ENCODE measurements around the gene PABPN1L. TPM values are rescaled to one million over a fixed set of nuclear protein-coding genes. Genes with fewer than 3 reads are reported as not detected.

PABPN1L gene
- total and polyA plus RNA-seq, 10 of the 15 experiments (the other 5 are each of a cell fraction or from before 2014, with no cell fraction given) = not detected

DNA sequence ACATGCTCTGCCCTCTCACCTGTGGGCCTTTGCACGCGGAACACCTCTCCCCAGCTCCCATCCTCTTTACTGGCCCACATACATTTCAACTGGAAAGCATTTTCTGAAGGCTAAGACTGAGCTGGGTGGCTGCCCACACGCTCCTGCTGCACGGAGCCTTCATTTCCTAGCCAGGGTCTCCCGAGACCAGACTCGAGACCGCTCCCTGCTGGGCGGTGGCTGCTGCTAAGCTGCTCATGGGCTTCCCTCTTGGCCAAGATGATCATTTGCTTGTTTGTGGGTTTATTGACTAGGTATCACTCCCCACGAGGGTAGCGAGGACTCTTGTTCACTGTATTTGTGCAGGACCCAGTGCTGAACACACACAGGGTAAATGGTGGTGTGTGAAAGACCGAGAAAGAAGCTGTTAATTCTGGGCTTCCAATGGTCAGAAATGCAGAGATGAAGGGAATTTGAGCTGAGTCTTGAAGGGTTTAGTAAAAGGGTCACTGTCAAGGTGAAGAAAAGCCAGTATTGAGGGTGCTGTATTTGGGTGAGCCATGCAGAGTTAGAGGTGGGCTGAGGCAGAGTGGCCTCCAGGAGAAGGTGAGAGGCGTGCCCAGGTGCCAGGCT lies 8.6 kb downstream of the PABPN1L start (continued):
- no peak for TF ChIP-seq CHD2 (IDR thresholded peaks at IDR 0.05; ENCODE audit: borderline replicate concordance, low read depth, low read length)
- no peak for TF ChIP-seq USF1 (IDR thresholded peaks at IDR 0.05; ENCODE audit: borderline replicate concordance, extremely low read length, insufficient read depth, low read depth, low read length)
- peak; percentile 61 for TF ChIP-seq RAD21 (IDR thresholded peaks at IDR 0.05; ENCODE audit: insufficient read depth, low read depth, low read length)
- no peak for TF ChIP-seq NR2F1 (conservative IDR thresholded peaks at IDR 0.05)
- no peak for TF ChIP-seq CBX5 (IDR thresholded peaks at IDR 0.05; ENCODE audit: low read depth)

DNA sequence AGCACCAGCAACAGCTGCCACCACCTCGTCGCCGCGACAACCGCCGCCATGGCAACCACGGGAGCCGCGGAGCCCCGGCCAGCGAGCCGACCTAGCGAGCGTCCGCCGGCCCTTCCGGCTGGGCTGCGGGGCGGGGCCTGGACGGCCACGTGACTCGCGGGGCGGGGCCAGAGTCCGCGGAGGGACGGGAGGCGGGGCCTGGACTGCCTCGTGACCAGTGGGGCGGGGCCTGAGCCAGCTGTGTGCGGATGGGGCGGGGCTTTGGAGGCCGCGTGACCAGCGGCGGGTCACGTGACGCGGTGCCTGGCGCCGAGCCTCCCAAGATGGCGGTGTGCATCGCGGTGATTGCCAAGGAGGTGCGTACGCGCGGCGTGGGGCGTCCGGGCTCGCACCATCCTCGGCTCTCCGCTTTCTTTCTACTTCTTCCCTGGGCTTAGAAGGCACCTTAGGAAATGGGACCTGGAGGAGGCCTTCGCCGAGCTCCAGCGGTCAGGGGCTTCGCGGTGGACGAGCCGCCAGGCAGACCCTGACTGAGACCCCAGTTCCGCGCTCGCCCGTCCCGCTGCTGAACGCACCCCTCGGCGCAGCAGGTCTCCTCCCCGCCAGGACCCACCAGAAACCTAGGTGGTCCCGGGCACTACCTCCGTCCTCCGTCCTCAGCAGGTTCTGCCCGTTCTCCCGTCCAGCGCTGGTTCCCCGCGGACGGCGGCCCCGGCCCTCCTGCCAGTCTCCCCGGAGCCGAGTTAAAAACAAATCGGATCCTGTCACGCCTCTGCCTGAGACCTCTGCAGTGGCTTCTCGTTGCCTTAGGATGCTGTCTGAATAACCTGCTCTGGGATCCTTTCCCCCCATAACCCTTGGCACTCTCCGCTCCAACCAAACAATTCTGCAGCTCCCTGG lies 9.4 kb downstream of the PABPN1L start, which contains the start of the genes GALNS and TRAPPC2L:
Gene GALNS (minus strand): TSS at position 120 of the 900 bp plus-strand sequence. CDS start 70 bp downstream, at position 50.
Gene TRAPPC2L (plus strand): TSS at position 300 of the 900 bp plus-strand sequence. CDS start 24 bp downstream, at position 324.
- in situ Hi-C loops (cut with MboI) = no loop called here
- ATAC-seq (peak; percentile 90), FAIRE-seq (peak; percentile 92), DNase-seq (ENCODE audit: low read depth, low spot score) (peak; percentile 69)
- Histone ChIP-seq H3K27ac (ENCODE audit: control insufficient read depth, insufficient read depth) (peak within 1 kb of the TSS; percentile 64), H3K36me3 (ENCODE audit: control insufficient read depth in 2 of 2, insufficient read depth in 2 of 2, low read length in 1 of 2) (peaks cover 4 to 5% of the 10 kb centered on the region in 2 experiments; a peak in 3 of 4 replicates), H3K4me3 (peak within 1 kb of the TSS; percentile 88), H3K4me1 (ENCODE audit: control insufficient read depth, insufficient read depth, low read length) (peaks cover 23% of the 10 kb centered on the region), H3K4me2 (ENCODE audit: control insufficient read depth, insufficient read depth) (peak within 1 kb of the TSS; percentile 93), H3K79me2 (ENCODE audit: control insufficient read depth, insufficient read depth, low read length) (peaks cover 13% of the 10 kb centered on the region), H4K20me1 (ENCODE audit: control insufficient read depth, insufficient read depth) (0 out of 2 replicates have a peak, but pooled peaks cover 2% of the 10 kb centered on the region), H3K9me3 (replicated peaks; ENCODE audit: control insufficient read depth, insufficient read depth, low read length) (no peaks in the 10 kb centered on the region), H3K27me3 (replicated peaks in 1 of 2; ENCODE audit: control insufficient read depth in 2 of 2, insufficient read depth in 2 of 2, low read length in 1 of 2) (no peaks in the 10 kb centered on the region), H2AFZ (ENCODE audit: control insufficient read depth, low read depth, low read length) (peak within 1 kb of the TSS; percentile 95), H3K9ac (ENCODE audit: control insufficient read depth, insufficient read depth, low read length) (peak within 1 kb of the TSS; percentile 69)
- ChIA-PET POLR2A (interaction anchor here (0.9 to 1.5 kb wide), 6 partner anchors 45 to 308 kb away, joined by 3 to 8 read pairs (median 4); partner anchors contain the start of gene APRT), SMC1A (ENCODE audit: uncharacterized antibody, unreplicated experiment) (interaction anchor here (0.7 to 2.0 kb wide), 9 partner anchors 17 to 154 kb away, joined by 3 to 5 read pairs (median 3); no protein-coding TSS in a partner anchor), RAD21 (ENCODE audit: unreplicated experiment) (interaction anchor here (0.8 to 1.8 kb wide), 9 partner anchors 45 to 360 kb away, joined by 3 to 14 read pairs (median 3); partner anchors contain the start of genes APRT, CDH15 and ZNF778), CTCF (interaction anchor here (0.7 to 2.9 kb wide), 16 partner anchors 11 to 359 kb away, joined by 3 to 19 read pairs (median 4); partner anchors contain the start of gene APRT)
- WGBS (ENCODE audit: insufficient coverage, insufficient replicate concordance, low lambda C conversion rate, missing lambda C conversion rate) = under 1% methylated on average over 79 of the region's 87 CpGs
- BruUV-seq (replicated peaks) = no TSS peak
- intact Hi-C loops (cut with micrococcal nuclease; ENCODE audit: unreplicated experiment) = loop anchor here (1.0 to 5.0 kb wide), 3 partner anchors 45 to 120 kb away; partner anchors contain the start of gene APRT
- TF ChIP-seq ZNF207 (IDR thresholded peaks at IDR 0.05; ENCODE audit: borderline replicate concordance) (no peak), NR2F1 (conservative IDR thresholded peaks at IDR 0.05) (no peak), SMAD5 (IDR thresholded peaks at IDR 0.05; ENCODE audit: low read depth) (0 out of 2 replicates have a peak, but pooled peaks have one; percentile 27), CHD4 (IDR thresholded peaks at IDR 0.05) (no peak), RFX5 (IDR thresholded peaks at IDR 0.05; ENCODE audit: low read depth, low read length) (no peak), NFXL1 (IDR thresholded peaks at IDR 0.05; ENCODE audit: borderline replicate concordance) (no peak), SREBF2 (IDR thresholded peaks at IDR 0.05; ENCODE audit: low read length) (no peak), CHD2 (IDR thresholded peaks at IDR 0.05; ENCODE audit: borderline replicate concordance, low read depth, low read length) (0 out of 2 replicates have a peak, but pooled peaks have one; percentile 35), BCL11A (IDR thresholded peaks at IDR 0.05; ENCODE audit: low read depth, low read length) (no peak), ZNF274 (IDR thresholded peaks at IDR 0.05; ENCODE audit: insufficient read depth, insufficient read length) (no peak), PRDM15 (CRISPR knock-in tag; IDR thresholded peaks at IDR 0.05) (peak; percentile 88; the same call in 1 of the 2 replicates), ZNF217 (IDR thresholded peaks at IDR 0.05) (no peak), CEBPB (IDR thresholded peaks at IDR 0.05; ENCODE audit: borderline replicate concordance in 1 of 2, low read depth in 2 of 2, low read length in 2 of 2) (no peak)
